GM19438 (cell line): Measurements from ENCODE around the gene CIAO3.
"Not testable (repeated sequence)": the region's sequence is repeated elsewhere in the genome, so short reads cannot be mapped to it uniquely, and the experiment has no call there.

Source experiments
- ATAC-seq: cut with Tn5 transposase; IDR thresholded peaks from one replicate; pipeline ENCODE4 v1.9.1; 2021; ENCODE audit warnings: low read depth; ENCODE audit not compliant: unreplicated experiment

The CIAO3 gene

DNA sequence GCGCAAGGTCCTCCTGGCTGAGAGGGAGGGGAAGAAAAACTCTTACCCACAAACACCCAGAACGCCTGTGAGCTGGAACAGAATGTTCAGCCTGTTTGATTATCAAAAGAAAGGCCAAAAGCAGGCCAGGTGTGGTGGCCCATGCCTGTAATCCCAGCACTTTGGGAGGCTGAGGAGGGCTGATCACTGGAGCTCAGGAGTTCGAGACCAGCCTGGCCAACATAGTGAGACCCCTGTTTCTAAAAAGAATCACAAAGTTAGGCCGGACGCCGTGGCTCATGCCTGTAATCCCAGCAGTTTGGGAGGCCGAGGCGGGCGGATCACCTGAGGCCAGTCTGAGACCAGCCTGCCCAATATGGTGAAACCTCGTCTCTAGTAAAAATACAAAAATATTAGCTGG lies 35.5 kb upstream of the CIAO3 start:
- ATAC-seq = not testable (repeated sequence)

DNA sequence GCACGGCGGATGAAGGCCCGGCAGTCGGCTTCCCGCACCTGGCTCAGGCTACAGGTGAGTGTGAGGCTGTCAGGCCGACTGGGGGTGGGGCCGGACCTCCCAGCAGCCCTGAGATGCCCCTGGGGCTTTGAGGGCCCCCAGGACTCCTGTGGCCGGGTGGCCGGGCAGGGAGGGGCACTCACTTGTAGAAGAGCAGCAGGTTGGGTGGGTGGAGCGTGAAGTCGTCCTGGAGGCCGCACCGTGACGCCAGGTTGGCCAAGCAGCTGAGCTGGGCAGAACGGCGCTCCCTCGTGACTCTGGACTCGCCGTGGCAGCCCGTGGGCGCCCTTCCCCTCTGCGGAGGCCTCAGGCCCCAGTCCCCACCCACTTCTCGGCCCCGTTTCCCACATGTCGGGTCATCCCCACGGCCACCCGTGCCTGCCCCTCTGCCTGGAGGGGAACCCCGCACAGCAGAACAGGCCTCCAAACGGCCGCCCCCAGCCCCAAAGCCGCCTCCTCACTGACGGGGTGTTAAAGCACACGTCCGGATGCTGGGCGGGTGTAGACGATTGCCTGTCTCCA lies 34.5 kb upstream of the CIAO3 start:
- no peak for ATAC-seq

DNA sequence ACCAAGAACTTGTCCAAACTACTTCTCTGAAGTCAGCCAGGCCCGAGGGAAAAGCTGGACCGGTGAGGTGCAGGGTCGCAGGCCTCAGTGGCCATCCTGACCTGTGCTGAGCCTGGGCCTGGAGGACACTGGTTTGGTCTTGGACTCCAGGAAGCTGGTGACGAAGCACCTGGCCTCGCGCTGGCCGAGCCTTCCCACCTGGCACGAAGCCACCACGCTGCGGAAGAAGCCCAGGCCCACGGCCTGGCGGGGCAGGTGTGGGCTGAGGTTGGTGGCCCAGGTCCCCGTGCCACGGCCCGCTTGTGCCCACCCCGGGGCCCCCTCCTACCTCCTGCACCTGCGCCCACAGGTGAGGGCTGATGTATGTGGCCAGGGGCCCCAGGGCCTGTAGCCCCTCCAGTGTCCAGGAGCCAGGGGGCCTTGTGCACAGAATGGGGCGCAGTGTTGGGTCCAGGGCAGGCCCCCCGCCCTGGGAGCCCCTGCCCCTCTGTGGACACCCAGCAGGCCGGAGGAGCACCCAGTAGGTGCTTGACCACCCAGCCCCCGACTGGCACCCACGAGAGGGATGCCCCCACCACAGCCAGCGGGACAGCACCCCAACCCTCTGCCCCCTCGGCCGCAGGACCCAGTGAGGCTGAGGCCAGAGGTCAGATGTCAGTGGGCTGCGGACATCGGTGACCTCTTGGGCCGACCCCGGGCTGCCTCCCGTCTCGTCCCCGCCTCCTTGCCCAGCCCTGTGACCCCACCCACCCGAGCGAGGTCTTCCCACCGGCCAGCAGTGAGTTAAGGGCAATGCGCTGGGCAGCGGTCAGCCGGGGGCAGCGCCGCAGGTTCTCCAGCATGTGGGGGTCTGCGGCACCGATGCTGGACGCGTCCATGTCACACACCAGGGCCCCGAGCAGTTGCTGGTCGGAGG lies 33.5 kb upstream of the CIAO3 start:
- ATAC-seq = no peak

DNA sequence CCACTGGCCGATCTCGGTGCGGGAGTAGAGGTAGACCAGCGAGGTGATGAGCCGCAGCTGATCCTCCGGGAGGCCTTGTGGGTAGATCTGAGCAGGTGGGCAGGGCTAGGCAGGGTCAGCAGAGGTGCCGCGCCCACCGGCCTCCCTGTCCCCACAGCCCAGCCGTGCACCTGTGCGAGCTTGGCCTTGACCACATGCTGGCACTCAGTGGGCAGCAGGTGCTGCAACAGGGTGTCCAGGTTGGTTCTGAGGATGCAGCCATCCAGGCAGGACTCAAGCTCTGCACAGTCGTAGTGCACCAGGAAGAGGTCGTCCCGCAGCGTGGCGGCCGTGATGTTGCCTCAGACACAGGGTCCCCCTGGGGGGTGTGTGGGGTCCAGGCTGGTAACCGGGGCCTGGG lies 32.2 kb upstream of the CIAO3 start:
- no peak for ATAC-seq

DNA sequence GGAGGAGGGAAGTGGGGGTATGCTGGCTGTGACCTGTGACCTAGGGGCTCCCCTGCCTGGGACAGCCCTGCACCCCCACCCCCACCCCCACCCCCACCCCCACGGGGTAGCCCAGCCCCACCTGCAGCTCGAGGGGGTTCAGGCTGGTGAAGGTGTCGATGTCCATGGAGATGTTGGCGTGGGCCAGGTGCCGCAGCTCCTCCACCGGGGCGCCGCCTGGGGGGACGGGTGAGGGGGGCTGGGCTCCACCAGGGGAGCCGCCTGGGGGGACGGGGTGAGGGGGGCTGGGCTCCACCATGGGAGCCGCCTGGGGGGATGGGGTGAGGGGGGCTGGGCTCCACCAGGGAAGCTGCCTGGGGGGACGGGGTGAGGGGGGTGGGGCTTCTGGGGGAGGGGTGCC lies 29.6 kb upstream of the CIAO3 start:
- no peak for ATAC-seq

DNA sequence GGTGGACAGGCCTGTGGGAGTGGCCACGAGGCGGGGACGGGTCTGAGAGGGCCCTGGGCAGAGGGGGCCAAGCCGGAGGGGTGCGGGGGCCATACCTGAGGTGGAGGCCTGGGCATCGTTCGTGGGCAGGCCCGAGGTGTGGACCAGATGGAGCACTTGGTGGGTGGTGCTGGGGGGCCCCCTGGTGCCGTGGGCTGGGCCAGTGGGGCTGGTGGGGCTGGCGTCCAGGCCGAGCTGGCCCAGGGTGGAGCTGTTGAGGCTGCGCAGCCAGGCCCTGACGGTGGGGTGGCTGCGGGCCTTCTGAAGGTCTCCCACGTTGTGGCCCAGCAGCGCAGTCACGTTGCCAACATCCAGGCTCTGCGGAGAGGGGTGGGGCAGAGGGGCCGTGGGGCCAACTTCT lies 29.1 kb upstream of the CIAO3 start:
- ATAC-seq = no peak

DNA sequence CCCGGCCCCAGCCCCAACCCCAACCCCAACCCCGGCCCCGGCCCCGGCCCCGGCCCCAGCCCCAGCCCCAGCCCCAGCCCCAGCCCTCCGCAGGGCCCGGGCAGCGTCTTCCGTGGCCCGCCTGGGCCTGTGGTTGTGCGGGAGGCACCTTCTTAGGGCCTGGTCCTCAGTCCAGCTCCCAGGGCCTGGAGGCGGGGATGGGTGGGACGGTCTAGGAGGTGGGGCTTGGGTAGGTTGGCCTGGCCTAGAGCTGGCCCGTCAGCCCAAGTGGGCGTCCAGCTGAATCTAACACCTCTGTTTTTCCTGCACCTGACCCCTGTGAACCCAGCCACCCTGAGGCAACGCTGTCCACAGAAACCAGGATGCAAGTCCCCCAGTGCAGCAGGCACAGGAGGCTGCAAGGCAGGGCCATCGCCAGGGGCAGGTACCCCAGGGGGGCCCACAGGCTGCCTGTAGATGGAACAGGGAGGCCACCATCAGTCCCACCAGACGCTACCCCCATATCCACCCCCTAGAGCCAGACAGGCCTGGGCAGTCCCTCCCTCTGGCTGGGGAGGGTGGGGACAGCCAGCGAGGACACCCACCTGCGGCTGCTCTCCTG lies 28.5 kb upstream of the CIAO3 start:
- no peak for ATAC-seq

DNA sequence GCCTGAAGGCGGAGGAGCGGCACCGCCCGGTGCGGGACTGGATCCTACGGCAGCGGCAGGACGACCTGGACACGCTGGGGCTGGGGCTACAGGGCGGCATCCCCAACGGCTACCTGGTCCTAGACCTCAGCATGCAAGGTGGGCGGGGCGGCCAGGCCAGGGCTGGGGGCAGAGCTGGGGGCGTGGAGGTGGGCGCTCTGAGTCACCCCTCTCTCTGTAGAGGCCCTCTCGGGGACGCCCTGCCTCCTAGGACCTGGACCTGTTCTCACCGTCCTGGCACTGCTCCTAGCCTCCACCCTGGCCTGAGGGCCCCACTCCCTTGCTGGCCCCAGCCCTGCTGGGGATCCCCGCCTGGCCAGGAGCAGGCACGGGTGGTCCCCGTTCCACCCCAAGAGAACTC lies 27.6 kb upstream of the CIAO3 start:
- ATAC-seq = no peak

DNA sequence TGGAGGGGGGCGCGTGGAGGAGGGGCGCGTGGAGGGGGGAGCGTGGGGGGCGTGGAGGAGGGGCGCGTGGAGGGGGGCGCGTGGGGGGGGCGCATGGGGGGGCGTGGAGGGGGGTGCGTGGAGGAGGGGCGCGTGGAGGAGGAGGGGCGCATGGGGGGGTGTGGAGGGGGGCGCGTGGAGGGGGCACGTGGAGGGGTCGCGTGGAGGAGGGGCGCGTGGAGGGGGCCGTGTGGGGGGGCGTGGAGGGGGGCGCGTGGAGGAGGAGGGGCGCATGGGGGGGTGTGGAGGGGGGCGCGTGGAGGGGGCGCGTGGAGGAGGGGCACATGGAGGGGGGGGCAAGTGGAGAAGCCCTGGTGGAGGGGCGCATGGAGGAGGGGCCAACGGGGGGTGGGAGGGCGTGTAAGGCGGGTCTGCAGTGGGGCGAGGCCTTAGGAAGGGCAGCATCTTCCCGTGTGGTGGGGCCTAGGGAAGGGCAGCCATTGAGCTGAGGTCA lies 27.0 kb upstream of the CIAO3 start:
- ATAC-seq = no peak

DNA sequence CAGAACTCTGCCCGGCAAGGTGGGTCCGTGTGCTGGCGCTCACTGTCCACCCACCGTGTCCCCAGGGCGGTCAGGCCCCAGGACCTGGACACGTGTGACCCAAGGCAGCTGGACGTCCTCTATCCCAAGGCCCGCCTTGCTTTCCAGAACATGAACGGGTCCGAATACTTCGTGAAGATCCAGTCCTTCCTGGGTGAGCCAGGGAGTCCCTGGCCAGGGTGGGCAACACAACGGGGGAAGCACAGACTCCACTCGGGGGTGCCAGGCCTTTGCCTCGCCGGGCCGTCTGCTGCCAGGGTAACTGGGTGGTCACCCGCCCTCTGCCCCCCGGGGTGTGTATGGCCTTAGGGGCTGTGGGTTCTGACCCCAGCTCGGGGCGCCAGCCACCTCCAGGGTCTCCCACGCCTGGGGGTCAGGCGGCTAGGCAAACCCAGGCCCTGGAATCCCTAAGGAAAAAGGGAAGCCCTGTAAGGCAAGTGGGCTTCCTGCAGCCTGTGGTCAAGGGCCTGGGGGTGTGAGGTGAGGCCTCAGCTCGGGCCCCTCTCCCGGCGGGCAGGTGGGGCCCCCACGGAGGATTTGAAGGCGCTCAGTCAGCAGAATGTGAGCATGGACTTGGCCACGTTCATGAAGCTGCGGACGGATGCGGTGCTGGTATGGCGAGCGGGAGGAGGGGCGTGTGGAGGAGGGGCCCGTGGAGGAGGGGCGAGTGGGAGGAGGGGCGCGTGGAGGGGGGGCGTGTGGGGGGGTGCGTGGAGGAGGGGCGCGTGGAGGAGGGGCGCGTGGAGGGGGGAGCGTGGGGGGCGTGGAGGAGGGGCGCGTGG lies 26.2 kb upstream of the CIAO3 start:
- no peak for ATAC-seq

DNA sequence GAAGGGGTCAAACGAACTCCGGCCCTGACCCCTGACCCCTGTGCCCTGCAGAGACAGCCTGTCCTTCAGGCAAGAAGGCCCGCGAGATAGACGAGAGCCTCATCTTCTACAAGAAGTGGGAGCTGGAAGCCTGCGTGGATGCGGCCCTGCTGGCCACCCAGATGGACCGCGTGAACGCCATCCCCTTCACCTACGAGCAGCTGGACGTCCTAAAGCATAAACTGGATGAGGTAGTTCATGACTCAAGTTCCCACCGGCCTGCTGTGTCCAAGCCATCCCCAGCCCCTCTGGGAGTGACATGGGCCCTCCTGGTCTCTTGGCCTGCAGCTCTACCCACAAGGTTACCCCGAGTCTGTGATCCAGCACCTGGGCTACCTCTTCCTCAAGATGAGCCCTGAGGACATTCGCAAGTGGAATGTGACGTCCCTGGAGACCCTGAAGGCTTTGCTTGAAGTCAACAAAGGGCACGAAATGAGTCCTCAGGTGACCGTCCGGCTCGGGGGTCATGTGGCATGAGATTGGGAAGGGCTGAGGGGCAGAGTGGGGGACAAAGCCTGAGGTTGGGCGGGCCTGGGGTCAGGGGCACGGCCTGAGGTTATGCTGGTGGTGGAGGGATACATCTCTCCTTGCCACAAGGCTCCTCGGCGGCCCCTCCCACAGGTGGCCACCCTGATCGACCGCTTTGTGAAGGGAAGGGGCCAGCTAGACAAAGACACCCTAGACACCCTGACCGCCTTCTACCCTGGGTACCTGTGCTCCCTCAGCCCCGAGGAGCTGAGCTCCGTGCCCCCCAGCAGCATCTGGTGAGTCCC lies 25.4 kb upstream of the CIAO3 start:
- no peak for ATAC-seq

DNA sequence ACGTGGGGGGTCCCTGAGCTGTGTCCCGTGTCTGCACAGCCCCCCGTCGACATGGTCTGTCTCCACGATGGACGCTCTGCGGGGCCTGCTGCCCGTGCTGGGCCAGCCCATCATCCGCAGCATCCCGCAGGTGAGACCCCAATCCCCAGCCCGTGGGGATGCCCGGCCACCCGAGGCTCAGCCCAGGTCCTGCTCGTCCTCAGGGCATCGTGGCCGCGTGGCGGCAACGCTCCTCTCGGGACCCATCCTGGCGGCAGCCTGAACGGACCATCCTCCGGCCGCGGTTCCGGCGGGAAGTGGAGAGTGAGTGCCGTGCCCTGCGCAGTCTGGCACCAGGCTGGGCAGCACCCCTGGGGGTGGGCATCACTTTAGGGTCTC lies 24.7 kb upstream of the CIAO3 start:
- ATAC-seq = no peak

DNA sequence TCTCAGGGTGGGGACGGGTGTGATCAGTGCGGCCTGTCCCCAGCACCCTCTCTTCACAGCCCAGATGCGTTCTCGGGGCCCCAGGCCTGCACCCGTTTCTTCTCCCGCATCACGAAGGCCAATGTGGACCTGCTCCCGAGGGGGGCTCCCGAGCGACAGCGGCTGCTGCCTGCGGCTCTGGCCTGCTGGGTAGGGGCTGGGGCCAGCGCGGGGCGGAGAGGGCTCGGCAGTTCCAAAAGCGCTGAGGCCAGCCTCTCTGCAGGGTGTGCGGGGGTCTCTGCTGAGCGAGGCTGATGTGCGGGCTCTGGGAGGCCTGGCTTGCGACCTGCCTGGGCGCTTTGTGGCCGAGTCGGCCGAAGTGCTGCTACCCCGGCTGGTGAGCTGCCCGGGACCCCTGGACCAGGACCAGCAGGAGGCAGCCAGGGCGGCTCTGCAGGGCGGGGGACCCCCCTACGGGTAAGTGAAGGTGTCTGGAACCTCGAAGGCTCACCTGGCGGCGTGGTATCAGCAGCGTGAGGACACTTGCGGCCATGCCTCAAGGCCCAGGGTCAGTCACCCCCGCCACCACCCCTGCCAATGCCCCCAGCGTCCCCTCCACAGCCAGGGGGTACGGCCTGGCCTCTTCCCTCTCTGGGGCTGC lies 24.2 kb upstream of the CIAO3 start:
- no peak for ATAC-seq

DNA sequence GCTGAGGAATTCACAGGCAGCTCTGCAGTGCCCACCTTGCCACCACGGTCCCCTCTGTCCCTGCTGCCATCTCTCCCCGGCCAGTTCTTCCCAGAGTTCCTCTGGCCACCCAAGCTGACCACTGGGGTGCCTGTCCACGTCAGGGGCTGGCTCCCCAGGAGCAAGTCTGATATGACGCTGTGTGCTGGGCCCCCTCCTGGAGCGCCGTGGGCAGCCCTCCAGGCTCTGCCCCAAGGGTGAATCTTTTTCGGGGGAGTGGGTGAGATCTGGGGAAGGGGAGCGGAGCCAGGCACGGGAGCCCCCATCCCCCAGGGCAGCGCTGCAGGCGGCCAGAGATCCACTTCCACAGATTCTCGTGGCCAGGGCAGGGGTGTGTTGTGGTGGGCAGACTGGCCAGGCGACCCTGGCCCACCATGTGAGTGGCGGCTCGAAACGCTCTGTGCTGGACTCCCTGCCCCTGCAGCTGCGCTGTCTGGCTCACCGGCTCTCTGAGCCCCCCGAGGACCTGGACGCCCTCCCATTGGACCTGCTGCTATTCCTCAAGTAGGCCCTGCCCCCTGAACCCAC lies 23.5 kb upstream of the CIAO3 start:
- ATAC-seq = no peak

DNA sequence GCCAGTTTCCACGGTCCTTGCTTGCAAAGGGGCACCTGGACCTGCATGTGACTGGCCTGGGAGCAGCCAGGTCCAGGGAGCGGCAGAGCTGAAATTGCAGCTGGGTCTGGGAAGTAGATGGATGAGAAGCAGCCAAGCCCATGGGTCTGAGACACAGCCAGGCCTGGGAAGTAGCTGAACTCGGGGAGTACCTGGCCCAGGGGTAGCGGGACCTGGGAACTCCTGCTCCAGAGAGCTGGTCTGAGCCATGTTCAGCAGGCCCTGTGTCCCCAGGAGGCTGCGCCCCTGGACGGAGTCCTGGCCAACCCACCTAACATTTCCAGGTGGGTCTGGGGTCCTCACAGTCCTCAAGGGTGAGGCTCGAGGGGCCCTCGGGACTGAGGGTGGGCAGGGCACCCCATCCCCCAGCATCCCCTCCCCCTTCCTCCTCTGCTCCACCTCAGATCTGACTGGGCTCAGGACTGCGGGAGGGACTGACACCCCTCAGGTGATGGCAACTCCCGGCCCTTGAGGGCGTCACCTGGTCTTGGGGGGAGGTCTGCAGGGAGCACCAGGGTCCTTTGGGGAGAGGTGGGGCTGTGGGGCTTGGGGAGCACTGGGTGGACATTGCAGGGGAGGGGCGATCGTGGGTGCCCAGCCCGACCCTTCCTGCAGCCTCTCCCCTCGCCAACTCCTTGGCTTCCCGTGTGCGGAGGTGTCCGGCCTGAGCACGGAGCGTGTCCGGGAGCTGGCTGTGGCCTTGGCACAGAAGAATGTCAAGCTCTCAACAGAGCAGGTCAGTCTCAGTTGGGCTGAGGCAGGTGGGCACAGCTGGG lies 22.8 kb upstream of the CIAO3 start:
- no peak for ATAC-seq

DNA sequence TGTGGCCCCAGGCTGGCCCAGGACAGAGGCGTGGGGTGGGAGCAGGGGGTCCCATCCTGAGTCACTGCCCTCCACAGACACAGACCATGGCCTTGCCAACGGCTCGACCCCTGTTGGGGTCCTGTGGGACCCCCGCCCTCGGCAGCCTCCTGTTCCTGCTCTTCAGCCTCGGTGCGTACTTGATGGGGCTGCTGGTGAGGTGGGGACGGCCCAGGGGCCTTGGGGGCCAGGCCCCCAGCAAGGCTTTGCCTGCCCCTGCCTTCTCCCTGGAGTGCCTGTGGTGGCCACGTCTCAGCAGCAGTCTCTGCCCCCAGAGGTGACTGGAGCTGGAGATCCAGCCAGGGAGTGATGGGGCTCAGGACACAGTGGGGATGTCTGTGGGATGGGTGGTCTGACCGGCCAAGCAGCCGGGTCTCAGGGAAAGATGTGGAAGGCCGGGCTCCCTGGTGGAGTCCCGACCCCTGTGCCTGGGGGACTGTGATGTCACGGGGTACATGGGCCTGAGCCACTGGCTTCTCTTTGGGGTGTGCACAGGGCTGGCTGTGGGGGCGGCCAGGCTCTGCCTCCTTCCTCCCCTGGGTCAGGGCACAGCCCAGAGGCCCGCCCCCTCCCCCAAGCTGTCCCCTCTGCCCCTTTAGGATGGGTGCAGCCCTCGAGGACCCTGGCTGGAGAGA lies 21.9 kb upstream of the CIAO3 start:
- no peak for ATAC-seq

DNA sequence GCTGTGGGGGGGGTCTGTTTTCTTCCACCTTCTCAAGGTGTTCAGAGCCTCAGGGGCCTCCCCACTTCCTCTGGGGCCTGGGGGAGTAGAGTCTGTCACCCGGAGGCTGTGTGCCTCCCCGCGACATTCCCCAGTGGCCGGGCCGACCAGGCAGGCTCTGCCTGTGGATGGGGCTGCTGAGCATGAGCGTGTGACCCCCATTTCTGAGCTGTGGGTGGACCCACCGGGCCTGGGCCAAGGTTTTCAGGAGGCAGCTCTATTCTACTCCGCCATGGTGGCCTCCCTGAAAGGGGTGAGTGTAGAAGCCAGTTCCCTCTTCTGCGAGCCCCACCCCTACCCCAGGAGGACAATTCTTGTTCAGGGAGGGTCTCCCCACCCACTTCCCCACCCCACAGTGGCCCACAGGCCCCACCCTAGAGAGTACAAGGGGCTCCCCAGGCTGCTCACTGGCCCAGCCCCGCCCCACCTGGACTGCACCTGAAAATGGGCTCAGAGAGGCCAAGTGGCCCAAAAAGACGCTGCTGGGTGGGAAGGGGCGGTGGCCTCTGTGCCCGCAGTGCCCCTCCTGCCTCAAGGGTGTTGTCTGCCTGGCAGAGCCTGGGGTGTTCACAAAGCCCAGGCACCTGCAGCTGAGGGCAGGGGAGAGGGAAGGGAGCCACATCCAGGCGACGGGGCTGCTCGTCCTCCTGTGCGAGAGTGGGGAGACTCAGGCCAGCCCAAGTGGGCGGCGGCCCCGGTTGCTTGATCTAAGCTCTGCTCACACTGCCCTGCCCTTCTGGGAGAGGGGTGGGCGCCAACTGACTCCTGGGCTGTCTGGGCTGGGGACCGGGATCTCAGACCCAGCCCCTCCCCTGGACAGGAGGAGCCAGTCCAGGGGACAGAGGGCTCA lies 21.1 kb upstream of the CIAO3 start:
- no peak for ATAC-seq
